Measurements from ENCODE around the gene PHKA2. TPM values are rescaled to one million over a fixed set of nuclear protein-coding genes. Genes with fewer than 3 reads are reported as not detected.
A peak's percentile ranks its signal among the peaks of the same experiment; 100 is the strongest.

Gene PHKA2
- total RNA-seq, 4 donors from 2014 or later, result 17.4 to 30.0 (median 20.2) TPM

DNA sequence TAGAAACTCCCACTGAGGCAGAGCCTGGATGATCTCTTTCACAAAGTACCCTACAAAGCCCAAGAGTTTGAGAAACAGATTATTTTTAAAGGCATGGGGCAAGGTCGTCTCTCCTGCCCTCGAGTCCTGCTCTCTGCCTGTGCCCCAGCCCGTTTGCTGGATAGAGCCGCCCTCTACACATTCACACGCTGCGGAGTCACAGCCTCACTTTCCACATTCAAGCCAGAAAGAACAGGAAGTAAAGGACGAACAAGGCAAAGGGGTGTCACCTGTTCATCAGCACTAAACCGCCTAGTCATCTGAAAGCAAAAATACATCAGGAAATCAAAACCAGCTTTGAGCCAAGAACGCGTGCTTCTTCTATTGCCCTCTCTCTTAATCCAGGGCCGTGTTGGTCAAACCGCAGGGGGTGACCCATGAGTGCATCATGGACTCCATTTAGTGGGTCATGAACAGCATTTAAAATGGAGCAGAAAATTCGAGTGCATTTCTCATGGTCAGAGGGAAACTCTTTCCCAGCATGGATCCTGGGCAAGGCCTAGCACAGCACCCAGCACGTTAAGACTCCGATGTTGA, 83.4 kb downstream of the PHKA2 start:
- no peak for DNase-seq
- intact Hi-C loops (cut with DNase I), result no loop called here
- 89 to 91% methylated on average over 15 of the region's 15 CpGs for WGBS, 2 donors
- no peak for TF ChIP-seq POLR2A (IDR thresholded peaks at IDR 0.05)
- TF ChIP-seq, protein P1, sequence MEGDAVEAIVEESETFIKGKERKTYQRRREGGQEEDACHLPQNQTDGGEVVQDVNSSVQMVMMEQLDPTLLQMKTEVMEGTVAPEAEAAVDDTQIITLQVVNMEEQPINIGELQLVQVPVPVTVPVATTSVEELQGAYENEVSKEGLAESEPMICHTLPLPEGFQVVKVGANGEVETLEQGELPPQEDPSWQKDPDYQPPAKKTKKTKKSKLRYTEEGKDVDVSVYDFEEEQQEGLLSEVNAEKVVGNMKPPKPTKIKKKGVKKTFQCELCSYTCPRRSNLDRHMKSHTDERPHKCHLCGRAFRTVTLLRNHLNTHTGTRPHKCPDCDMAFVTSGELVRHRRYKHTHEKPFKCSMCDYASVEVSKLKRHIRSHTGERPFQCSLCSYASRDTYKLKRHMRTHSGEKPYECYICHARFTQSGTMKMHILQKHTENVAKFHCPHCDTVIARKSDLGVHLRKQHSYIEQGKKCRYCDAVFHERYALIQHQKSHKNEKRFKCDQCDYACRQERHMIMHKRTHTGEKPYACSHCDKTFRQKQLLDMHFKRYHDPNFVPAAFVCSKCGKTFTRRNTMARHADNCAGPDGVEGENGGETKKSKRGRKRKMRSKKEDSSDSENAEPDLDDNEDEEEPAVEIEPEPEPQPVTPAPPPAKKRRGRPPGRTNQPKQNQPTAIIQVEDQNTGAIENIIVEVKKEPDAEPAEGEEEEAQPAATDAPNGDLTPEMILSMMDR (IDR thresholded peaks at IDR 0.05), result no peak
- no peaks in the 10 kb centered on the region for H3K9me3 ChIP-seq
- no peaks in the 10 kb centered on the region for H3K36me3 ChIP-seq
- H3K27ac ChIP-seq, result no peak overlapping the region
- no peak overlapping the region for H3K4me3 ChIP-seq (replicated peaks in 1 of 3)
- H3K4me1 ChIP-seq, result no peaks in the 10 kb centered on the region
- H3K27me3 ChIP-seq, result no peaks in the 10 kb centered on the region

DNA sequence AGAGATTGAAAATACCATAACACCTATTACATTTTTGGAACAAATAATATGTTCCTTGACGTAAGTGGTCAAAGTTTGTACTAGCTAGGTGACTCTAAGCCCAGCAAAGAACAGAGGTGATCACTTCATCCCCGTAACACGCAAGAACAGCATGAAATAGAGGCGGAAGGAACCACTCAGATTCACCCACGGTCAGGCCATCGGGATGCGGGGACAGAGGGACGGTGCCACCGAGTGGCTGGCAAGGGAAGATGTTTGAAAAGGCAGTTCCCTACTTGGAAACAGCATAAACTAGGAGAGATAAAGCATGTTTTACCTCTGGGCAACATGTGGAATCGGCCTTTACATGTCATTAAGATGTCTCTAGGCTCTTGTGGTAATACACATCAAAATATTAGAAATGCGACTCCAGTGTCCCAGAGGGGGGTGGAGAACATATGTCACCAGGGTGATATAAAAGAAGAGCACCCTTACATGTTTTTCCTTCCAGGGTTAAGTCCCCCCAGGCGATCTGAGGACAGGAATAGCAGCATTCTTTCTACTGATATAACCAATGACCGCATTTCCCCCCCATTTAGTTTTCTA, 84.0 kb downstream of the PHKA2 start:
- 77 to 85% methylated on average over 13 of the region's 13 CpGs for WGBS, 2 donors
- no peak for DNase-seq
- Histone ChIP-seq H3K36me3 (no peaks in the 10 kb centered on the region), H3K4me3 (replicated peaks in 1 of 3) (no peak overlapping the region), H3K9me3 (no peaks in the 10 kb centered on the region), H3K27ac (no peak overlapping the region), H3K27me3 (no peaks in the 10 kb centered on the region), H3K4me1 (no peaks in the 10 kb centered on the region)
- intact Hi-C loops (cut with DNase I), result loop anchor here (10.0 kb wide), 1 partner anchor 485 kb away; no protein-coding TSS in a partner anchor
- TF ChIP-seq, protein P1 (IDR thresholded peaks at IDR 0.05), result peak in 2 of 6 experiments; percentile 20 to 25
- no peak for TF ChIP-seq POLR2A (IDR thresholded peaks at IDR 0.05)

GRCh38 chrX:18898492-18898891, 85.4 kb downstream of the PHKA2 start:
- TF ChIP-seq POLR2A (IDR thresholded peaks at IDR 0.05), result no peak
- TF ChIP-seq, protein P1 (IDR thresholded peaks at IDR 0.05), result no peak
- no peak overlapping the region for H3K27ac ChIP-seq

GRCh38 chrX:18898091-18898490, 85.8 kb downstream of the PHKA2 start:
- H3K27me3 ChIP-seq, result no peaks in the 10 kb centered on the region
- intact Hi-C loops (cut with DNase I), result loop anchor here (10.0 kb wide), 1 partner anchor 483 kb away; no protein-coding TSS in a partner anchor
- no peak overlapping the region for H3K4me3 ChIP-seq (replicated peaks in 1 of 3)
- DNase-seq, result no peak
- H3K36me3 ChIP-seq, result no peaks in the 10 kb centered on the region
- no peaks in the 10 kb centered on the region for H3K9me3 ChIP-seq
- H3K27ac ChIP-seq, result no peak overlapping the region
- TF ChIP-seq, protein P1 (IDR thresholded peaks at IDR 0.05), result no peak
- TF ChIP-seq POLR2A (IDR thresholded peaks at IDR 0.05), result no peak
- 93 to 100% methylated on average over 3 to 7 of the region's 11 CpGs for WGBS, 2 donors
- H3K4me1 ChIP-seq, result no peaks in the 10 kb centered on the region

More at GRCh38 chrX:18898492-18898891, 85.4 kb downstream of the PHKA2 start:
- Histone ChIP-seq H3K36me3 (no peaks in the 10 kb centered on the region), H3K27me3 (no peaks in the 10 kb centered on the region), H3K4me3 (replicated peaks in 1 of 3) (no peak overlapping the region), H3K4me1 (no peaks in the 10 kb centered on the region), H3K9me3 (no peaks in the 10 kb centered on the region)
- DNase-seq, result no peak
- 76 to 81% methylated on average over 5 to 6 of the region's 6 CpGs for WGBS, 2 donors
- intact Hi-C loops (cut with DNase I), result loop anchor here (10.0 kb wide), 1 partner anchor 484 kb away; no protein-coding TSS in a partner anchor

DNA sequence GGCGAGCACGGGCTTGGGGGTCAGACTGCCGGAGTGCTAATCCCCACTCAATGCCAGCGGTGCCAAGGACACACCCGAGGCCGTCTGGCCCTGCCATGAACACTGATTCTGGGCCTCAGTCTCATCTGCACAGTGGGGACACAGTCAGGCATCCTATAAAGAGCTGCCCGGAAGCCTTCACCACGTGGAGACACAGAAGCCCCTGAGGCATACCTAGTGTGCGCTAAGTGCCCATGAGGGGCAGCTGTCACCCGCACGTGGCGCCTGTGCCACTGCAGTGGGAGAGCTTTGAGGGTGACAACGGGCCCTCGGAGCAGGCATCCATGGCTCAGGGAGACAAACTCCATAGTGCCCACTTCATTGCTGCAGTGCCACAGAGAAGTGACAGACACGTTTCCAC, 86.3 kb downstream of the PHKA2 start:
- no peak for TF ChIP-seq POLR2A (IDR thresholded peaks at IDR 0.05)
- TF ChIP-seq, protein P1 (IDR thresholded peaks at IDR 0.05), result no peak
- no peak for DNase-seq
- intact Hi-C loops (cut with DNase I), result loop anchor here (10.0 kb wide), 1 partner anchor 483 kb away; no protein-coding TSS in a partner anchor

More for the DNA sequence above, 86.3 kb downstream of the PHKA2 start:
- H3K36me3 ChIP-seq, result no peaks in the 10 kb centered on the region
- H3K9me3 ChIP-seq, result no peaks in the 10 kb centered on the region
- H3K4me1 ChIP-seq, result no peaks in the 10 kb centered on the region
- no peaks in the 10 kb centered on the region for H3K27me3 ChIP-seq
- no peak overlapping the region for H3K4me3 ChIP-seq (replicated peaks in 1 of 3)
- 92 to 95% methylated on average over 6 to 7 of the region's 15 CpGs for WGBS, 2 donors
- no peak overlapping the region for H3K27ac ChIP-seq
